HepG2 (cell line): Measurements from ENCODE around the gene POLR3E.

Experiments
- DPF2 ChIP-seq: sonication (generic); formaldehyde crosslinking; IDR thresholded peaks from 2 replicates; pipeline ENCODE4 v1.4.0; 2020; ENCODE audit warnings: mild to moderate bottlenecking, low read depth, missing genetic modification reagents, borderline replicate concordance
- ELF4 ChIP-seq: sonication (generic); formaldehyde crosslinking; IDR thresholded peaks from 2 replicates; pipeline ENCODE4 v1.5.0; 2020; ENCODE audit warnings: missing genetic modification reagents, mild to moderate bottlenecking, moderate library complexity, borderline replicate concordance
- FOXJ3 ChIP-seq: sonication (generic); formaldehyde crosslinking; IDR thresholded peaks from 2 replicates; pipeline ENCODE4 v1.4.0; 2020; ENCODE audit warnings: missing genetic modification reagents, mild to moderate bottlenecking, borderline replicate concordance
- IRF9 ChIP-seq: sonication (generic); formaldehyde crosslinking; IDR thresholded peaks from 2 replicates; pipeline ENCODE4 v1.8.0; 2022; ENCODE audit warnings: missing genetic modification reagents, mild to moderate bottlenecking, borderline replicate concordance
- PHF5A ChIP-seq: IDR thresholded peaks from one replicate; pipeline ENCODE4 v1.6.1; 2018; ENCODE audit warnings: low read depth, missing genetic modification reagents; ENCODE audit not compliant: unreplicated experiment

GRCh38 chr16:22381392-22381791, 84.2 kb downstream of the POLR3E start:
- TF ChIP-seq FOXJ3 (CRISPR knock-in tag) (no peak), PHF5A (no peak), DPF2 (CRISPR knock-in tag) (no peak), ELF4 (CRISPR knock-in tag) (no peak), IRF9 (CRISPR knock-in tag) (no peak)
